AG04449 (cell line): ENCODE measurements around the gene ARMC12.

Source experiments
- CTCF ChIA-PET: fragments of 350-600 bp; formaldehyde crosslinking; extraction: SDS; loops from one replicate; lab custom pipeline; 2021; ENCODE audit warnings: antibody characterized with exemption; lab: Yijun Ruan, JAX
- POLR2A ChIA-PET: fragments of 400-600, 350-600 bp; formaldehyde crosslinking; extraction: SDS; loops from one replicate; lab custom pipeline; 2020; ENCODE audit warnings: antibody characterized with exemption, inconsistent platforms; lab: Yijun Ruan, JAX
- DNase-seq: peaks from one replicate; pipeline ENCODE4 v3.0.0-alpha.2; 2010; ENCODE audit warnings: low read depth, low spot score
- H3K4me3 ChIP-seq: 2 replicates; pipeline ENCODE4 v1.5.1; 2011; ENCODE audit warnings: low read depth, mild to moderate bottlenecking, control low read depth, low read length
- CTCF ChIP-seq: IDR thresholded peaks from one replicate; pipeline ENCODE4 v1.5.1; 2011; ENCODE audit warnings: mild to moderate bottlenecking, moderate library complexity, low read length, control low read depth, inconsistent platforms; ENCODE audit not compliant: insufficient read depth; ENCODE audit errors: missing control alignments

ARMC12 gene

GRCh38 chr6:35774116-35774794 lies 37.4 kb downstream of the ARMC12 start:
- ChIA-PET CTCF (interaction anchor here (1.2 kb wide), 1 partner anchor 321 kb away, joined by 3 read pairs; no protein-coding TSS in a partner anchor), POLR2A (no interaction called here)
- no peak for DNase-seq
- no peak overlapping the region for H3K4me3 ChIP-seq
- no peak for TF ChIP-seq CTCF

- ChIA-PET POLR2A (no interaction called here), CTCF (interaction anchor here (1.2 kb wide), 1 partner anchor 320 kb away, joined by 3 read pairs; no protein-coding TSS in a partner anchor)
- TF ChIP-seq CTCF: no peak
- DNase-seq: no peak
- H3K4me3 ChIP-seq: no peak overlapping the region
These were observed 38.2 kb downstream of the ARMC12 start for GRCh38 chr6:35775031-35775430.

GRCh38 chr6:35776364-35777215 lies 39.8 kb downstream of the ARMC12 start, which contains the start of gene CLPSL2:
CLPSL2 (plus strand) TSS chr6:35776598; CDS start chr6:35776619, 21 bp downstream.
- peak within 1 kb of the TSS; percentile 41 for H3K4me3 ChIP-seq
- no peak for DNase-seq
- ChIA-PET CTCF (interaction anchor here (1.0 kb wide), 1 partner anchor 10 kb away, joined by 4 read pairs; no protein-coding TSS in a partner anchor), POLR2A (no interaction called here)
- no peak for TF ChIP-seq CTCF

- no peak overlapping the region for H3K4me3 ChIP-seq
- no peak for TF ChIP-seq CTCF
- ChIA-PET POLR2A (no interaction called here), CTCF (no interaction called here)
- no peak for DNase-seq
These were observed 40.7 kb downstream of the ARMC12 start for GRCh38 chr6:35777356-35778102.

GRCh38 chr6:35778437-35778836 lies 41.6 kb downstream of the ARMC12 start:
- TF ChIP-seq CTCF: no peak
- no peak overlapping the region for H3K4me3 ChIP-seq
- ChIA-PET POLR2A (no interaction called here), CTCF (no interaction called here)
- no peak for DNase-seq
